GM13977 (cell line): ENCODE data around the gene MYCBP2.

Source experiments
- DNase-seq: peaks from one replicate; pipeline ENCODE4 v3.0.0; 2012; ENCODE audit warnings: low spot score
- CTCF ChIP-seq: IDR thresholded peaks from 2 replicates; pipeline ENCODE4 v1.5.1; 2012; ENCODE audit warnings: mild to moderate bottlenecking, control low read depth; ENCODE audit not compliant: insufficient read depth; ENCODE audit errors: extremely low read depth, missing control alignments
- in situ Hi-C: fragments of 300-500 bp; cut with MboI; formaldehyde crosslinking; loops from one replicate; pipeline ENCODE4 v1.12.0; 2022; ENCODE audit warnings: low sequenced_read_pairs, low pct_unique_long_range_greater_than_20kb, mixed read lengths, inconsistent platforms; ENCODE audit not compliant: unreplicated experiment

Gene MYCBP2

GRCh38 chr13:77026861-77027621 is 299.9 kb downstream of the MYCBP2 start, which contains the start of gene FBXL3:
Gene FBXL3, minus strand, starts transcription at chr13:77027159. Its CDS starts 5,299 bp downstream, at chr13:77021860.
- no peak for TF ChIP-seq CTCF
- in situ Hi-C loops, result no loop called here
- peak; percentile 94 for DNase-seq

GRCh38 chr13:77026255-77026860 is 300.5 kb downstream of the MYCBP2 start:
- in situ Hi-C loops, result no loop called here
- DNase-seq, result peak; percentile 77
- TF ChIP-seq CTCF, result peak; percentile 10

- in situ Hi-C loops, result no loop called here
- TF ChIP-seq CTCF, result no peak
- no peak for DNase-seq
These were observed 304.6 kb downstream of the MYCBP2 start for GRCh38 chr13:77022341-77022740.

GRCh38 chr13:77019756-77020155 is 307.1 kb downstream of the MYCBP2 start:
- TF ChIP-seq CTCF, result no peak
- no peak for DNase-seq
- in situ Hi-C loops, result no loop called here

GRCh38 chr13:77016888-77017623 is 309.8 kb downstream of the MYCBP2 start:
- in situ Hi-C loops, result no loop called here
- no peak for TF ChIP-seq CTCF
- no peak for DNase-seq

- in situ Hi-C loops, result no loop called here
- TF ChIP-seq CTCF, result no peak
These were observed 310.6 kb downstream of the MYCBP2 start for GRCh38 chr13:77016251-77016812.

More at GRCh38 chr13:77016251-77016812, 310.6 kb downstream of the MYCBP2 start:
- no peak for DNase-seq
